IMR-90 (cell line): ENCODE data around the gene PATL2. TPM values are rescaled to one million over a fixed set of nuclear protein-coding genes. Genes with fewer than 3 reads are reported as not detected.
A peak's percentile ranks its signal among the peaks of the same experiment; 100 is the strongest.

Source experiments
- ATAC-seq: fragments of 200-7000 bp; cut with Tn5 transposase; 2 replicates; pipeline ENCODE4 v1.9.1; 2020; ENCODE audit warnings: low read depth, mild to moderate bottlenecking, moderate library complexity
- BruUV-seq: library from RNA; stranded (reverse); fragments of 400-500 nt; replicated peaks from 2 replicates; lab custom pipeline; 2021; lab: Mats Ljungman, UMichigan
- CTCF ChIA-PET: fragments of 300-600 bp; formaldehyde crosslinking; extraction: SDS; loops from one replicate; lab custom pipeline; 2021; ENCODE audit warnings: antibody characterized with exemption; lab: Yijun Ruan, JAX
- POLR2A ChIA-PET: fragments of 300-600 bp; sonication (Branson Sonifier 250); formaldehyde crosslinking; loops from one replicate; lab custom pipeline; 2022; ENCODE audit warnings: antibody characterized with exemption; ENCODE audit not compliant: unreplicated experiment; lab: Charles Lee
- DNase-seq: peaks from one replicate; pipeline ENCODE4 v3.0.0; 2013
- H2AFZ ChIP-seq: replicated peaks from 2 replicates; pipeline ENCODE3; 2013; ENCODE audit warnings: low read length, mild to moderate bottlenecking; ENCODE audit not compliant: poor library complexity
- H2AK5ac ChIP-seq: 2 replicates; pipeline ENCODE4 v1.6.1; 2013; ENCODE audit warnings: low read depth, low read length, inconsistent platforms
- H2AK9ac ChIP-seq: replicated peaks from 2 replicates; pipeline ENCODE3; 2013; ENCODE audit warnings: mild to moderate bottlenecking, low read depth, low read length, moderate library complexity; ENCODE audit not compliant: poor library complexity
- H2BK120ac ChIP-seq: 2 replicates; pipeline ENCODE4 v1.6.1; 2013; ENCODE audit warnings: low read depth, low read length, inconsistent platforms
- H2BK15ac ChIP-seq: 3 replicates; pipeline ENCODE4 v1.6.1; 2013; ENCODE audit warnings: low read depth, low read length, inconsistent platforms
- H2BK20ac ChIP-seq: 2 replicates; pipeline ENCODE4 v1.6.1; 2013; ENCODE audit warnings: low read depth, mild to moderate bottlenecking, inconsistent platforms, low read length, moderate library complexity
- H2BK5ac ChIP-seq: 2 replicates; pipeline ENCODE4 v1.6.1; 2013; ENCODE audit warnings: mild to moderate bottlenecking, low read depth, low read length, inconsistent platforms; ENCODE audit not compliant: poor library complexity, severe bottlenecking
- H3K14ac ChIP-seq: replicated peaks from 2 replicates; pipeline ENCODE4 v1.6.1; 2013; ENCODE audit warnings: low read depth, low read length, inconsistent platforms
- H3K18ac ChIP-seq: 2 replicates; pipeline ENCODE4 v1.6.1; 2013; ENCODE audit warnings: low read depth, low read length, control low read depth
- H3K23ac ChIP-seq: 2 replicates; pipeline ENCODE4 v1.6.1; 2013; ENCODE audit warnings: low read depth, low read length, inconsistent platforms
- H3K27ac ChIP-seq: 2 replicates; pipeline ENCODE4 v1.5.1; 2013; ENCODE audit warnings: mild to moderate bottlenecking, control low read depth, low read length; ENCODE audit not compliant: insufficient read depth
- H3K27me3 ChIP-seq: 2 replicates; pipeline ENCODE4 v1.6.1; 2013; ENCODE audit warnings: low read length; ENCODE audit not compliant: control insufficient read depth, insufficient read depth
- H3K36me3 ChIP-seq: 2 replicates; pipeline ENCODE4 v1.6.1; 2013; ENCODE audit warnings: low read length, mixed read lengths; ENCODE audit not compliant: control insufficient read depth, insufficient read depth
- H3K4ac ChIP-seq: 2 replicates; pipeline ENCODE4 v1.6.1; 2013; ENCODE audit warnings: low read depth, low read length, inconsistent platforms
- H3K4me1 ChIP-seq: 2 replicates; pipeline ENCODE4 v1.6.1; 2013; ENCODE audit warnings: low read length, mixed read lengths; ENCODE audit not compliant: control insufficient read depth, insufficient read depth
- H3K4me2 ChIP-seq: 2 replicates; pipeline ENCODE4 v1.6.1; 2013; ENCODE audit warnings: low read depth, mild to moderate bottlenecking, control low read depth, low read length, moderate library complexity
- H3K4me3 ChIP-seq: 2 replicates; pipeline ENCODE4 v1.5.1; 2013; ENCODE audit warnings: low read depth, mild to moderate bottlenecking, control low read depth, low read length, moderate library complexity; ENCODE audit not compliant: insufficient read depth
- H3K56ac ChIP-seq: 2 replicates; pipeline ENCODE4 v1.6.1; 2013; ENCODE audit warnings: low read length, inconsistent platforms; ENCODE audit not compliant: insufficient read depth; ENCODE audit errors: extremely low read depth
- H3K79me1 ChIP-seq, 2 experiments: 2 replicates each; pipeline ENCODE4 v1.6.1; 2013; ENCODE audit warnings: low read length in 2 of 2, inconsistent platforms in 1 of 2, low read depth in 1 of 2
- H3K9ac ChIP-seq: 2 replicates; pipeline ENCODE4 v1.6.1; 2013; ENCODE audit warnings: low read depth, low read length, control low read depth
- H3K9me1 ChIP-seq: 2 replicates; pipeline ENCODE4 v1.6.1; 2013; ENCODE audit warnings: low read length, inconsistent platforms; ENCODE audit not compliant: insufficient read depth
- H3K9me3 ChIP-seq: 2 replicates; pipeline ENCODE4 v1.6.1; 2013; ENCODE audit warnings: low read length; ENCODE audit not compliant: control insufficient read depth, insufficient read depth
- H4K20me1 ChIP-seq: 2 replicates; pipeline ENCODE4 v1.6.1; 2013; ENCODE audit warnings: low read length, inconsistent platforms; ENCODE audit not compliant: insufficient read depth
- H4K5ac ChIP-seq: 2 replicates; pipeline ENCODE4 v1.6.1; 2013; ENCODE audit warnings: mild to moderate bottlenecking, low read depth, low read length, control low read depth
- H4K8ac ChIP-seq, 2 experiments: 2 replicates each; pipeline ENCODE4 v1.6.1; 2013; ENCODE audit warnings: low read depth in 2 of 2, low read length in 2 of 2, control low read depth in 1 of 2, inconsistent platforms in 1 of 2
- H4K91ac ChIP-seq: 2 replicates; pipeline ENCODE4 v1.6.1; 2013; ENCODE audit warnings: low read depth, low read length, inconsistent platforms; ENCODE audit not compliant: insufficient read depth
- CEBPB ChIP-seq: IDR thresholded peaks from 2 replicates; pipeline ENCODE4 v1.6.1; 2012; ENCODE audit warnings: low read depth, low read length, improper control_type of control experiment
- CHD1 ChIP-seq: IDR thresholded peaks from 2 replicates; pipeline ENCODE4 v1.6.1; 2012; ENCODE audit warnings: low read depth, low read length, improper control_type of control experiment
- FOS ChIP-seq: fragments of 150-350 bp; IDR thresholded peaks from 2 replicates; pipeline ENCODE4 v1.6.1; 2016; ENCODE audit warnings: low read depth, low read length
- MAFK ChIP-seq: IDR thresholded peaks from 2 replicates; pipeline ENCODE4 v1.6.1; 2012; ENCODE audit warnings: low read depth, low read length, improper control_type of control experiment
- MXI1 ChIP-seq: IDR thresholded peaks from 2 replicates; pipeline ENCODE4 v1.6.1; 2012; ENCODE audit warnings: low read depth, mild to moderate bottlenecking, low read length, moderate library complexity, borderline replicate concordance
- POLR2A ChIP-seq: IDR thresholded peaks from 2 replicates; pipeline ENCODE4 v1.6.1; 2012; ENCODE audit warnings: mild to moderate bottlenecking, low read depth, low read length
- RCOR1 ChIP-seq: IDR thresholded peaks from 2 replicates; pipeline ENCODE4 v1.6.1; 2012; ENCODE audit warnings: mild to moderate bottlenecking, low read length, improper control_type of control experiment; ENCODE audit not compliant: insufficient replicate concordance
- USF2 ChIP-seq: fragments of 150-350 bp; IDR thresholded peaks from 2 replicates; pipeline ENCODE4 v1.6.1; 2017; ENCODE audit warnings: mild to moderate bottlenecking, antibody characterized with exemption, low read length, low read depth
- WGBS, 2 experiments: methylation state at CpG; one replicate each; pipeline versions ENCODE4 v1.1.5 to v1.1.7; 2013; ENCODE audit warnings: missing lambda C conversion rate in 2 of 2; ENCODE audit not compliant: insufficient read length in 1 of 2; ENCODE audit errors: extremely low coverage in 2 of 2; 5-methylcytosine and 5-hydroxymethylcytosine counted together
- dilution Hi-C: fragments of 300-500 bp; cut with HindIII; formaldehyde crosslinking; loops from one replicate; pipeline ENCODE4 v1.14.3; 2018; ENCODE audit warnings: low sequenced_read_pairs; ENCODE audit not compliant: unreplicated experiment
- in situ Hi-C: fragments of 300-500 bp; cut with MboI; formaldehyde crosslinking; loops from 3 replicates; pipeline ENCODE4 v1.14.3; 2019; ENCODE audit warnings: low sequenced_read_pairs, inconsistent platforms, mixed read lengths
- intact Hi-C: fragments of 100-400 bp; cut with micrococcal nuclease; formaldehyde crosslinking; loops from 2 replicates; pipeline ENCODE4 v1.10.0; 2022
- polyA plus RNA-seq, 3 experiments: library from polyadenylated mRNA; depleted of rRNA; stranded (reverse); fragments of >200 nt; gene quantifications; 2 replicates each; pipeline ENCODE4 v1.2.3, GENCODE V29; 2012; ENCODE audit warnings: low replicate concordance in 1 of 3
- total RNA-seq: library from RNA; depleted of rRNA; stranded (reverse); fragments of >200 nt; gene quantifications from 2 replicates; pipeline ENCODE4 v1.2.3, GENCODE V29; 2012
- TF ChIP-seq, protein P1 (sequence below): conservative IDR thresholded peaks from 2 replicates; pipeline ENCODE4 v1.5.1; 2012; ENCODE audit warnings: mild to moderate bottlenecking, low read depth, low read length, improper control_type of control experiment

The PATL2 gene
- total and polyA plus RNA-seq, 2 of the 4 experiments (the other 2 are of a cell fraction) = 0.10 TPM; not detected in 1

- no peak overlapping the region for H3K27ac ChIP-seq
- no peak overlapping the region for H3K4me2 ChIP-seq
- no peaks in the 10 kb centered on the region for H3K36me3 ChIP-seq
- no peak overlapping the region for H2AK9ac ChIP-seq
- peaks cover 32% of the 10 kb centered on the region for H3K27me3 ChIP-seq
- CTCF ChIA-PET = no interaction called here
- no peak overlapping the region for H3K23ac ChIP-seq
- no peak overlapping the region for H3K18ac ChIP-seq
- WGBS, 2 experiments = no CpG with 5 or more reads among the region's 7 CpGs
- H2AFZ ChIP-seq = peak overlapping the region; percentile 39
- in situ Hi-C loops = no loop called here
- H4K20me1 ChIP-seq = no peaks in the 10 kb centered on the region
- no peak overlapping the region for H2BK20ac ChIP-seq
- no peak overlapping the region for H2BK120ac ChIP-seq
- H2BK15ac ChIP-seq = no peak overlapping the region
- no peaks in the 10 kb centered on the region for H3K9me3 ChIP-seq
- H3K9me1 ChIP-seq = no peaks in the 10 kb centered on the region; the same call in 1 of the 2 replicates
- no peak overlapping the region for H4K5ac ChIP-seq
- no peaks in the 10 kb centered on the region for H3K79me1 ChIP-seq
- H3K14ac ChIP-seq = no peak overlapping the region
- dilution Hi-C loops = no loop called here
- H3K4me3 ChIP-seq = no peak overlapping the region
- no peak overlapping the region for H4K8ac ChIP-seq
- no peaks in the 10 kb centered on the region for H3K4me1 ChIP-seq
- H2BK5ac ChIP-seq = no peak overlapping the region
- H3K9ac ChIP-seq = no peak overlapping the region
- intact Hi-C loops = no loop called here
- ATAC-seq = no peak
- no peak overlapping the region for H2AK5ac ChIP-seq
- no peak for DNase-seq
- POLR2A ChIA-PET = no interaction called here
- TF ChIP-seq CHD1 (no peak), MAFK (no peak), MXI1 (no peak), RCOR1 (no peak), CEBPB (no peak), POLR2A (no peak), USF2 (no peak), FOS (no peak)
- TF ChIP-seq, protein P1, sequence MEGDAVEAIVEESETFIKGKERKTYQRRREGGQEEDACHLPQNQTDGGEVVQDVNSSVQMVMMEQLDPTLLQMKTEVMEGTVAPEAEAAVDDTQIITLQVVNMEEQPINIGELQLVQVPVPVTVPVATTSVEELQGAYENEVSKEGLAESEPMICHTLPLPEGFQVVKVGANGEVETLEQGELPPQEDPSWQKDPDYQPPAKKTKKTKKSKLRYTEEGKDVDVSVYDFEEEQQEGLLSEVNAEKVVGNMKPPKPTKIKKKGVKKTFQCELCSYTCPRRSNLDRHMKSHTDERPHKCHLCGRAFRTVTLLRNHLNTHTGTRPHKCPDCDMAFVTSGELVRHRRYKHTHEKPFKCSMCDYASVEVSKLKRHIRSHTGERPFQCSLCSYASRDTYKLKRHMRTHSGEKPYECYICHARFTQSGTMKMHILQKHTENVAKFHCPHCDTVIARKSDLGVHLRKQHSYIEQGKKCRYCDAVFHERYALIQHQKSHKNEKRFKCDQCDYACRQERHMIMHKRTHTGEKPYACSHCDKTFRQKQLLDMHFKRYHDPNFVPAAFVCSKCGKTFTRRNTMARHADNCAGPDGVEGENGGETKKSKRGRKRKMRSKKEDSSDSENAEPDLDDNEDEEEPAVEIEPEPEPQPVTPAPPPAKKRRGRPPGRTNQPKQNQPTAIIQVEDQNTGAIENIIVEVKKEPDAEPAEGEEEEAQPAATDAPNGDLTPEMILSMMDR = no peak
- no peak overlapping the region for H3K4ac ChIP-seq
- no TSS peak for BruUV-seq
- H4K91ac ChIP-seq = no peak overlapping the region
- no peak overlapping the region for H3K56ac ChIP-seq
These were observed 34.4 kb downstream of the PATL2 start for GRCh38 chr15:44676676-44677075.
